ENCODE results near the gene BCAS3. TPM values are rescaled to one million over a fixed set of nuclear protein-coding genes. Genes with fewer than 3 reads are reported as not detected.

BCAS3 gene
- total RNA-seq, 1 donor from 2014 or later: 35.7 TPM

GRCh38 chr17:60845012-60845411, 167.4 kb downstream of the BCAS3 start:
- H3K4me3 Mint-ChIP-seq (ENCODE audit: unreplicated experiment): no peak overlapping the region
- H3K4me1 Mint-ChIP-seq (ENCODE audit: unreplicated experiment): no peaks in the 10 kb centered on the region
- no peak for DNase-seq (ENCODE audit: extremely low spot score, unreplicated experiment)
- TF ChIP-seq CTCF (IDR thresholded peaks at IDR 0.05): no peak
- H3K27ac Mint-ChIP-seq (ENCODE audit: unreplicated experiment): no peak overlapping the region
- H3K36me3 Mint-ChIP-seq (ENCODE audit: unreplicated experiment): no peaks in the 10 kb centered on the region
- H3K27me3 Mint-ChIP-seq (ENCODE audit: unreplicated experiment): no peaks in the 10 kb centered on the region
- H3K9me3 Mint-ChIP-seq (ENCODE audit: unreplicated experiment): no peaks in the 10 kb centered on the region

GRCh38 chr17:60846175-60846574, 168.5 kb downstream of the BCAS3 start:
- no peak for TF ChIP-seq CTCF (IDR thresholded peaks at IDR 0.05)
- H3K36me3 Mint-ChIP-seq (ENCODE audit: unreplicated experiment): no peaks in the 10 kb centered on the region
- no peak for DNase-seq (ENCODE audit: extremely low spot score, unreplicated experiment)
- no peak overlapping the region for H3K27ac Mint-ChIP-seq (ENCODE audit: unreplicated experiment)
- no peak overlapping the region for H3K4me3 Mint-ChIP-seq (ENCODE audit: unreplicated experiment)
- H3K9me3 Mint-ChIP-seq (ENCODE audit: unreplicated experiment): no peaks in the 10 kb centered on the region
- H3K27me3 Mint-ChIP-seq (ENCODE audit: unreplicated experiment): no peaks in the 10 kb centered on the region
- no peaks in the 10 kb centered on the region for H3K4me1 Mint-ChIP-seq (ENCODE audit: unreplicated experiment)

- no peak for TF ChIP-seq CTCF (IDR thresholded peaks at IDR 0.05)
- H3K4me1 Mint-ChIP-seq (ENCODE audit: unreplicated experiment): no peaks in the 10 kb centered on the region
- H3K9me3 Mint-ChIP-seq (ENCODE audit: unreplicated experiment): no peaks in the 10 kb centered on the region
- H3K27me3 Mint-ChIP-seq (ENCODE audit: unreplicated experiment): no peaks in the 10 kb centered on the region
- H3K36me3 Mint-ChIP-seq (ENCODE audit: unreplicated experiment): peaks cover 2% of the 10 kb centered on the region
- H3K4me3 Mint-ChIP-seq (ENCODE audit: unreplicated experiment): no peak overlapping the region
- no peak overlapping the region for H3K27ac Mint-ChIP-seq (ENCODE audit: unreplicated experiment)
- DNase-seq (ENCODE audit: extremely low spot score, unreplicated experiment): no peak
Observed at GRCh38 chr17:60851181-60851580, 173.5 kb downstream of the BCAS3 start.

GRCh38 chr17:60857556-60858080, 180.0 kb downstream of the BCAS3 start:
- Mint-ChIP-seq H3K27ac (ENCODE audit: unreplicated experiment) (no peak overlapping the region), H3K36me3 (ENCODE audit: unreplicated experiment) (peaks cover 5% of the 10 kb centered on the region), H3K27me3 (ENCODE audit: unreplicated experiment) (no peaks in the 10 kb centered on the region), H3K4me1 (ENCODE audit: unreplicated experiment) (no peaks in the 10 kb centered on the region), H3K9me3 (ENCODE audit: unreplicated experiment) (peaks cover 15% of the 10 kb centered on the region), H3K4me3 (ENCODE audit: unreplicated experiment) (no peak overlapping the region)
- no peak for DNase-seq (ENCODE audit: extremely low spot score, unreplicated experiment)
- TF ChIP-seq CTCF (IDR thresholded peaks at IDR 0.05): no peak

GRCh38 chr17:60862482-60862881, 184.8 kb downstream of the BCAS3 start:
- Mint-ChIP-seq H3K27ac (ENCODE audit: unreplicated experiment) (no peak overlapping the region), H3K4me3 (ENCODE audit: unreplicated experiment) (no peak overlapping the region), H3K27me3 (ENCODE audit: unreplicated experiment) (no peaks in the 10 kb centered on the region), H3K9me3 (ENCODE audit: unreplicated experiment) (peaks cover 15% of the 10 kb centered on the region), H3K36me3 (ENCODE audit: unreplicated experiment) (peaks cover 3% of the 10 kb centered on the region), H3K4me1 (ENCODE audit: unreplicated experiment) (no peaks in the 10 kb centered on the region)
- no peak for TF ChIP-seq CTCF (IDR thresholded peaks at IDR 0.05)
- no peak for DNase-seq (ENCODE audit: extremely low spot score, unreplicated experiment)
